Ureter (tissue), 1 donor: ENCODE measurements around the gene UBE2L6. TPM values are rescaled to one million over a fixed set of nuclear protein-coding genes. Genes with fewer than 3 reads are reported as not detected.

Experiments
- total RNA-seq: library from RNA; stranded (reverse); gene quantifications from one replicate; pipeline ENCODE4 v1.2.4, GENCODE V29; 2023
- donor health status: DM: yes; HTN: yes; CAD: no.

Gene UBE2L6
- total RNA-seq, 1 donor from 2014 or later: 83.1 TPM

Other genes with a start within 250 kb of the UBE2L6 start
- gene TNKS1BP1, start 242.7 kb downstream of the UBE2L6 start, total RNA-seq: 338 TPM
- 103 TPM for gene SSRP1, start 231.8 kb downstream of the UBE2L6 start, total RNA-seq
- gene P2RX3, start 229.3 kb downstream of the UBE2L6 start, total RNA-seq: 0.99 TPM
- gene PRG3, start 186.5 kb downstream of the UBE2L6 start, total RNA-seq: not detected
- 0.55 TPM for gene PRG2, start 177.0 kb downstream of the UBE2L6 start, total RNA-seq
- 27.2 TPM for gene SLC43A3, start 140.6 kb downstream of the UBE2L6 start, total RNA-seq
- 1.5 TPM for gene RTN4RL2, start 107.1 kb downstream of the UBE2L6 start, total RNA-seq
- 10.4 TPM for gene SLC43A1, start 52.0 kb downstream of the UBE2L6 start, total RNA-seq
- gene TIMM10, start 36.9 kb downstream of the UBE2L6 start, total RNA-seq: 50.5 TPM
- gene SMTNL1, start 30.1 kb downstream of the UBE2L6 start, total RNA-seq: not detected
- gene SERPING1, start 30.0 kb upstream of the UBE2L6 start, total RNA-seq: 302 TPM
- 0.44 TPM for gene YPEL4, start 82.2 kb upstream of the UBE2L6 start, total RNA-seq
- 10.0 TPM for gene CLP1, start 90.1 kb upstream of the UBE2L6 start, total RNA-seq
- gene ZDHHC5, start 100.4 kb upstream of the UBE2L6 start, total RNA-seq: 91.9 TPM
- gene MED19, start 144.5 kb upstream of the UBE2L6 start, total RNA-seq: 12.7 TPM
- 108 TPM for gene TMX2, start 144.9 kb upstream of the UBE2L6 start, total RNA-seq
- gene SELENOH, start 173.8 kb upstream of the UBE2L6 start, total RNA-seq: 111 TPM
- not detected for gene BTBD18, start 184.1 kb upstream of the UBE2L6 start, total RNA-seq
- 426 TPM for gene CTNND1, start 194.1 kb upstream of the UBE2L6 start, total RNA-seq